HG03066 (cell line): ENCODE data around the gene CABP7.

Experiments used
- ATAC-seq: cut with Tn5 transposase; IDR thresholded peaks from one replicate; pipeline ENCODE4 v1.9.1; 2021; ENCODE audit warnings: low read depth; ENCODE audit not compliant: unreplicated experiment

CABP7 gene

GRCh38 chr22:29702000-29702930 is 17.5 kb upstream of the CABP7 start:
- ATAC-seq, result no peak

DNA sequence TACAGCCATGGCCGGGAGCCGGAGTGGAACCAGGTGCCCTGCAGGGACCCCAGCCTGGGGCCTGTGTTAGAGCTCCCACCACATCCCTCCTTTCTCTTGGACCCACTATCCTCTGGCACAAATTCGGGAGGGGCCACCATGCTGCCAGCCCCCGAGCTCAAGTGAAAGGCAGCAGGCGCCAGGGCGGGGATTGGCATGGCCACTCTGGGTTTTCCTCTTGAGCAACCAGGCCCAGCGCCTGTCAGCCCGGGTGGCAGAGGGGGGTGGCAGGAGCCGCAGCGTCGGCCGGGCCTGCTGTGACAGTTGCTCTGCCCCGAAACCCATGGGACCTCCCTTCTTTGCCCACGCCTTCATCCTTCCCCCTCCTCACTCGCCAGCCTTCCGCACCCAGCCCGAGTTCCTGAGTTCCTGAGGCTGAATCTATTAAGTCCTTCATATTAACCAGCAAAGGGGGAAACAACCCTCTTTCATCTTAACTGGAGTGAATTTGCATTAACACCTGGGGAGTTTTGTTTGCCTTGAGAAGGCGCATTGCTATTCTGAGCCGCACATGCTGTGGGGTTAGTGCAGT is 16.8 kb upstream of the CABP7 start:
- ATAC-seq, result no peak

DNA sequence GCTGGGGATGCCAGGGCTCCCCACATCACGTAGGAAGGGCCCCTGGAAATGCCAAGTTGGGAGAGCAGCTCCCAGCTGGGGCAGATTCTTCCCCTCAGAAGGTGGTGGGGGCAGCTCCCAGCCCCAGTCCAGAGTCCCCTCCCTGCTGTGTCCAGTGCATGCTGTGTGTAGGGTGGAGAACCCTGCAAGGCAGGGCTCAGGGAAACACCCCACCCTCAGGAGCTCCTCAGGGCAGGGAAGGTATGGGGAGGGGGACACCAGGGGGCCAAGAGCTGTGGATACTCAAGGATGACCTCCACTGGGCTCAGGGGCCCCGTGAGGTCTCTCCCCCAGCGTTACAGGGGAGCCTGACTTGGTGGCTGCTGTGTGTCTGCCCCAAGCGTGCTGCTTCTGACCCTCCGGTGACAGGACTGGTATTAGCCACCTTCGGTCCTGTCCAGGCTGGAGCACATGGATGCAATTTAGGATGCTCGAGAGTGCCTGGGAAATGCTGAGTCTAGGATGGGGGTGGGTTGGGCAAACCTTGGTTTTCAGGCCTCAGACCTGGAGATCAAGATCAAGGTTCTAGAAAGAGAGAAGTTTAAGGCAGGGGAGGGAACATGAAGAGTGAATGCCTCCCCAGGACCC is 16.1 kb upstream of the CABP7 start:
- no peak for ATAC-seq

DNA sequence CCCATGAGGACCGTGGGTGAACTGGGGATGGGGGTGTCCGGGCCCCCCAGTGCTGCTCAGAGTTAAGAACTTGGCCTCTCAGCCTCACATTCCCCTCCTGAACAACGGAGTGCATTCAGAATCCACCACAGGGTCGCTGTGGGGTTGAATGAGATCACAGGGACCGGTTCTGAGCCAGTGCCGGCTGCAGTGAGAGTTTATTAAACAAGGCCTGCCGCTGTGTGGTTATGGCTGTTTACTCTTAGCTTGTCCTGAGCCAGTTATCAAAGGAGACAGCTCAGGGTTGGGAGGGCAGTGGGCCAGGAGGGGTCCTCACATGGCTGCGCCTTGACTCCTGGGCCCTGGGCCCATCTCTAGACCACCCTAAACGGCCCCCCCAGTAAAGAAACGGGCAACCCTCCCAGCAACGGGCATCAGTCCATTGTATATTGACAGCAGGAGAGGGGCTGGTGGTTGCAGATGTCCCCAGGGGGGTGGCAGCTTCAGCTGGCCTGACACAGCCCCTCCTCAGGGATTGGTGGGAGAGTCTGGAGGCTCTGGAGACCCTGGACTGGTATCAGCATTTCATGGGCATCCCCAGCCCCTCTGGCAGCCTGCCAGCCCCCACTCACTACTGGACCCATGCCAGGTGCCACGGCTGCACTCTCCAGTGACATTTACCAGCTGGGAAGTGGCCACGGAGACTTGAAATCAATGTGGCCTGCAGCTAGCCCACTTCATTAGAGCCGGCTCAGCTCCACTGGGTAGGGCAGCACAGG is 15.1 kb upstream of the CABP7 start:
- ATAC-seq, result no peak

DNA sequence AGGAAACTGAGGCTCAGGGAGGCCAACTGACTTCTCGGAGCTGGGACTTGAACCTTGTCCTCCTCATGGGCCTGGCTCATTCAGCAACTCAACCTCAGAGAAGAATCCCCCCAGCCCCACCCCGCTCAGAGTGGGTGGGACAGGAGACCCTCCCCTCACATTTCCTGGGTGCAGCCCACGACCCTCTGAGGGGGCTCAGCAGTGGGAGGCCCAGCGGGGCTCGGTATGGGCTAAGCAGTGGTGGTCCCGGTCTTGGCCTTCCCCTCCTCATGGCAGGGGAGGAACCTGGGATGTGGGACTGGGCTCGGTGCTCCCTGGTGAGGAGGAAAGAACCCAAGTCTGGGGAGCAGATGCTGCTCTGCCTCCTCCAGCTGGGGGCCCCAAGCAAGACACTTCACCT is 14.2 kb upstream of the CABP7 start:
- ATAC-seq, result no peak

DNA sequence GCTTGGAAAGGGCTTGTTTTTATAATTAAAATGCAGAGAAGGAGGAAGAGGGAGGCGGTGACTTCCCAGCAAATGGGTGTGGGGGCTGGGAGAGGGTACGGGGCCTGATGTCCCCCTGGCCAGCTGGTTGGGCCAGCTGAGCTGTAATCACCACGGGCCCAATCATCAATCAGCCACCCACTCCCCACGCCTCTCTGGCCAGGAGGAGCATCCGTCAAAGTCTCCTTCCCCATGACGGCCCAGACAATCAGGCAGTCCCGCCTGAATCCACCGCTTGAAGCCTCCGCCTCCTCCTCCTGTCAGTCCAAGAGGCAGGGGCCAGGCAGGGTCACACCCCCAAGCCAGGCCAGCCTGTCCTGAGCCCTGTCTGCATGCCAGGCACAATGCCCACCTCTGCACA is 13.3 kb upstream of the CABP7 start:
- ATAC-seq, result no peak

DNA sequence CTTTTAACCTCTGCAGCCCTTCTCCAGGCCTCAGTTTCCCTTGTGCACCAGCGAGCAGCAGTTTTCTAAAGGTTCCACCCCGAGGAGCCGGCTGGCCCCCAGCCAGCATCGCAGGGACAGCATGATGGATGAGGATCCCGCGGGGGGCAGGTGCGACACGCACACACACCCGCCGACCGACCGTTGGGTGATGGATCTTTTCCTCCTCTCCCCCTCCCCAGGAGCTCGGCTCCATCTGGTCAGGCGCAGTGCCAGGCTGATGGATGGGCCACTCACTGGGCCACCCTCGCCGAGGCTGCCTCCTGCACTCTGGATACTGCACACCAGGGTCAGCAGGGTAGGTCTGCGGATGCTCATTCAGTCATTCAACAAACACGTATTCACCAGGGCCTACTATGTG is 12.8 kb upstream of the CABP7 start:
- no peak for ATAC-seq

DNA sequence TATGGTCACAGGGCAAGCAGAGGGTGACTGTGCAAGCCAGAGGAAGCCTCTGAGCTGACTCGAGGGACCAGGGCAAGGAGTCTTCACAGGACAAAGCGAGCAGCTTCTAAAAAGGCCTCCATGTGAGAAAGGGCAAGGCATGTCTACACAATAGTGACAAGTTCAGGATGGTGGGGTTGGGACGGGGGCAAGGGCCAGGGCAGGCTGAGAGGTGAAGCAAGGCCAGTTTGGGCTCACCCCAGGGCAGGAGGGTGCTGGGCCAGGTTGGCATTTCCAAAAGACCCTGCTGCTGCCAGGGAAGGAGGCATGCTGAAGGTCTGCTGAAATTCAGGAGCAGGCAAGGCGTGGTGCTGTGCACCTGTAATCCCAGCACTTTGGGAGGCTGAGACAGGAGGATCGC is 12.3 kb upstream of the CABP7 start:
- no peak for ATAC-seq

GRCh38 chr22:29710193-29710592 is 9.6 kb upstream of the CABP7 start:
- ATAC-seq, result no peak

GRCh38 chr22:29710922-29711593 is 8.7 kb upstream of the CABP7 start:
- no peak for ATAC-seq

DNA sequence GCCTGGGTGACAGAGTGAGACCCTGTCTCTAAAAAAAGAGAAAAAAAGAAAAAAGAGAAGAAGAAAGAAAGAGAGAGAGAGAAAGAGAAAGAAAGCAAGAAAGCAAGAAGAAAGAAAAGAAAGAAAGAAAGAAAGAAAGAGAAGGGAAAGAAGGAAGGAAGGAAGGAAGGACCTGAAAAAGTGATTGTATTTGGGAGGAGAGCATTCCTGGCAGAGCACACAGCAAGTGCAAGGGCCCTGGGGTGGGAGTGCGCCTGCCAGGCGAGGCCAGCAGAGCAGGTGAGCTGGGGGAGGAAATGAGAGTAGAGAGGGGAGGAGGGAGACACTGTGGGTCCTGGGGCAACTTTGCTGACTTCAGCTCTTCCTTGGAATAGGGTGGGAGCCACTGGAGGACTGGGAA is 7.7 kb upstream of the CABP7 start:
- no peak for ATAC-seq

GRCh38 chr22:29713156-29713727 is 6.6 kb upstream of the CABP7 start:
- ATAC-seq, result no peak

DNA sequence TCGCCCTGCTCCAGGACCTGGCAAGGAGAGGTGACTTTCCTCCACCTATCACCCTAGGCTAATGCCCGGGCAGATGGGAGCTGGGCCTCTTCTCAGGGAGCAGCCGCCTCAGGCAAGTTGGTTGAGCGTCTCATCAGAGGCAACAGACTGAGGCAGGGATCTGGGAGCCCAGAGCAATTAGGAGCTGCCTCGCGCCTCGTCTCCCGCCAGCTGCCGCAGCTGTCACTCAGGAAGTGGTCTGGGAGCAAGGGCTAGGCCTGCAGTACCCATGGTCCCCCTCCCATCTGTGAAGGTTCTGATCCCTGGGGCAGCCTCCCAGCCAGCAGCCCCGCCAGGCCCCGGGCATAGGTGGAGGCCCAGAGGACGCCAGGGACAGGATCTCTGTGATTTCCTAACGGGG is 4.6 kb upstream of the CABP7 start:
- ATAC-seq, result no peak

GRCh38 chr22:29715705-29716104 is 4.1 kb upstream of the CABP7 start:
- ATAC-seq, result no peak

- ATAC-seq, result no peak
These were observed 2.8 kb upstream of the CABP7 start for GRCh38 chr22:29716814-29717545.

- ATAC-seq, result no peak
These were observed 2.0 kb upstream of the CABP7 start for GRCh38 chr22:29717789-29718188.

GRCh38 chr22:29718949-29719898 is 579 bp upstream of the CABP7 start:
- ATAC-seq, result no peak

- no peak for ATAC-seq
These were observed 1.1 kb downstream of the CABP7 start for GRCh38 chr22:29720811-29721323.
